IPS-20b (cell line): Measurements from ENCODE around the gene SRSF7.
"Not testable (repeated sequence)": the region's sequence is repeated elsewhere in the genome, so short reads cannot be mapped to it uniquely, and the experiment has no call there.

Experiments used
- H3K27ac ChIP-seq: one replicate; pipeline ENCODE4 v1.5.1; 2013; ENCODE audit warnings: low read length
- H3K27me3 ChIP-seq: 2 replicates; pipeline ENCODE4 v1.6.1; 2013; ENCODE audit warnings: mild to moderate bottlenecking, low read length, inconsistent platforms; ENCODE audit not compliant: insufficient read depth
- H3K36me3 ChIP-seq: 2 replicates; pipeline ENCODE4 v1.6.1; 2013; ENCODE audit warnings: low read depth, mild to moderate bottlenecking, inconsistent platforms, low read length, moderate library complexity; ENCODE audit not compliant: insufficient read depth
- H3K4me1 ChIP-seq: 2 replicates; pipeline ENCODE4 v1.6.1; 2013; ENCODE audit warnings: mild to moderate bottlenecking, control low read depth, inconsistent platforms, low read length, moderate library complexity; ENCODE audit not compliant: insufficient read depth
- H3K4me3 ChIP-seq: 2 replicates; pipeline ENCODE4 v1.5.1; 2013; ENCODE audit warnings: mild to moderate bottlenecking, low read length, inconsistent platforms
- H3K9ac ChIP-seq: 2 replicates; pipeline ENCODE4 v1.6.1; 2013; ENCODE audit warnings: low read depth, mild to moderate bottlenecking, inconsistent platforms, low read length, moderate library complexity
- H3K9me3 ChIP-seq: 2 replicates; pipeline ENCODE4 v1.6.1; 2013; ENCODE audit warnings: mild to moderate bottlenecking, low read depth, low read length, inconsistent platforms; ENCODE audit not compliant: insufficient read depth

The SRSF7 gene

DNA sequence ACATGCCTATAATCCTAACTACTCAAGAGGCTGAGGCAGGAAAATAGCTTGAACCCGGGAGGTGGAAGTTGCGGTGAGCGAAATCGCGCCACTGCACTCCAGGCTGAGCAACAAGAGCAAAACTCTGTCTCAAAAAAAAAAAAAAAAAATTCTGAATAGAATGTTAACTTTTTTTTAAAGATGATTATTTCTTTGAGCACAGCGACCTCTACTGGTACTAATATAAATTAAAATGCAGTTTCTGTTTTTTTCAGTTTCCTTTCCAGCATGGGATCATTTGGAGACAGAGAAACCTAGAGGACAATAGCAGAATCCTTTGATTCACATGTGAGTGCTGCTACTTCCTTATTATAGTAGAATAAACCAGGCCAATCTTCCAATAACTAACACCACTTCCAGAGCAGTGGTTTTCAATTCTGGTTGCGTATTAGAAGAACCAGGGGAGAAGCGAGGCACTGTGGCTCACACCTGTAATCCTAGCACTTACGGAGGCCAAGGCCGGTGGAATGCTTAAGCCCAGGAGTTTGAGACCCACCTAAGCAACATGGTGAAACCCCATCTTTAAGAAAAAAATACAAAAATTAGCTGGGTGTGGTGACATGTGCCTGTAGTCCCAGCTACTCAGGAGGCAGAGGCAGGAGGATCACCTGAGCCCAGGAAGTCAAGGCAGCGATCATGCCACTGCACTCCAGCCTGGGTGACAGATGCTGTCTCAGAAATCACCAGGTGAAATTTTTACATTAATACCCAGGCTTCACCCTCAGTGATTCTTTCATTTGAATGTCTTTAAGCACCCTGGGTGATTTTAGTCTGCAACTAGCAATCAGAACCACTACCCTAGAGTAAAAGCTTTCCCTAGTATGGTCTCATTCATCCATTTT, 10.1 kb downstream of the SRSF7 start:
- Histone ChIP-seq H3K36me3 (peaks cover 68% of the 10 kb centered on the region), H3K9me3 (peaks cover 6% of the 10 kb centered on the region), H3K27me3 (no peaks in the 10 kb centered on the region), H3K9ac (no peak overlapping the region), H3K27ac (no peak overlapping the region), H3K4me1 (peaks cover 6% of the 10 kb centered on the region; the same call in 1 of the 2 replicates), H3K4me3 (no peak overlapping the region)

DNA sequence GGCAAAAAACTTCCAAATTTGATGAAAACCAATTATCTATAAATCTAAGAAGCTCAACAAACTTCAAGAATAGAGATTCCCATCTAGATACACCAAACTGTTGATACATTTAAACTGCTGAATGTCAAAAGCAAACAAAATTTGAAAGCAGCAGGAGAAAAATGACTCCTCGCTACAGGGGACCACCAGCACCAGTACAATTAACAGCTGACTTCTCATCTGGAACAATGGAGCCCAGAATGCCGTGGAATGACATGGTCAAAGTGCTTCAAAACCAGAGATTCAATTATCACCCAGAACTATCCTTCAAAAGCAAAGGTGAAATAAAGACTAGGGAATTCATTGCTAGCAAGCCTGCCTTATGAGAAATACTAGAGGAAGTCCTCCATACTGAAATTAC, 11.6 kb downstream of the SRSF7 start:
- H3K4me1 ChIP-seq = peaks cover 6% of the 10 kb centered on the region; the same call in 1 of the 2 replicates
- H3K9me3 ChIP-seq = peaks cover 6% of the 10 kb centered on the region
- H3K27ac ChIP-seq = no peak overlapping the region
- H3K27me3 ChIP-seq = no peaks in the 10 kb centered on the region
- H3K4me3 ChIP-seq = no peak overlapping the region
- peaks cover 52% of the 10 kb centered on the region for H3K36me3 ChIP-seq
- no peak overlapping the region for H3K9ac ChIP-seq

DNA sequence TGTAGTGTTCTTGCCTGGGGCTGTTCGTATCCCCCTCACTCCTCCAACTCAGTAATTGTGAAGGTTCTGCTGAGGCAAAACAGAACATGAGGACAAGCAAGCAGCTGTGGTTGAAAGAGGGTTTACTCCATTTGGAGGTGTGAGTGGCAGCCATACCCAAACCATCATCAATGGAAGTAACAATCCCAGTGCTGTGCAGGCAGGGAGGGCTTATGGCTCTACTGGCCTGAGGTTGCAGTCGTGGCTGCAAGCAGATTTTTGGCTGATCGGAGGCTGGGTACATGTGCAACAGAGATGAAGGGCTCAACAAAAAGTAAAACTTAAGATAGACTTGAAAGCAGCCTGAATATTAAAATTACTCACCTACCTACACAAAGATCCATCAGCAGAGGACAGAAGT, 13.2 kb downstream of the SRSF7 start:
- Histone ChIP-seq H3K4me1 (peaks cover 6% of the 10 kb centered on the region; the same call in 1 of the 2 replicates), H3K9me3 (peaks cover 6% of the 10 kb centered on the region), H3K27me3 (no peaks in the 10 kb centered on the region), H3K36me3 (peaks cover 36% of the 10 kb centered on the region; the same call in 1 of the 2 replicates), H3K4me3 (no peak overlapping the region), H3K9ac (no peak overlapping the region), H3K27ac (no peak overlapping the region)

DNA sequence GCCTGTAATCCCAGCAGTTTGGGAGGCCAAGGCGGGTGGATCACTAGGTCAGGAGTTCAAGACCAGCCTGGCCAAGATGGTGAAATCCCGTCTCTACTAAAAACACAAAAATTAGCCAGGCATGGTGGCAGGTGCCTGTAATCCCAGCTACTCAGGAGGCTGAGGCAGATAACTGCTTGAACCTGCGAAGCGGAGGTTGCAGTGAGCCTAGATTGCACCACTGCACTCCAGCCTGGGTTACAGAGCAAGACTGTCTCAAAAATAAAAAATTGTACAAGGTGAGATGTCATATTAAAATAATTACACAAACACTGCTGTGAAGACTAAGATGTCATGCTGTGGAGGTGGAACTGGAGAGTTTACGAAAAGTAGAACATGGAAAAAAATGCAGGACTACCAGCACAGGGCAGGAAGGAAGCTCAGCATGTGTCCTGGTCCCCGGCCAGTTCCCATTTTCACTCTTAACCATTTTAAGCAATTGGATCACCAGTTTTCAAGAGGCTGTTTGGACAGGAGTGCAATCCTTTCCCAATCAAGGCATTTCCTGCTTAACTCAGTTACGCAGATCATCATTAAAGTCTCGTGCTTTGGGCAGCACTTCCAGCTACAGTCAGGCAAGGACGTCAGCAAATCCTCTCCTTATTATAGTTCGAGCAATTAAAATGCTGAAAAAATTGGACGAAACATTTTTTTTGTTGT, 14.0 kb downstream of the SRSF7 start:
- not testable (repeated sequence) for H3K27me3 ChIP-seq, H3K4me1 ChIP-seq, H3K9me3 ChIP-seq, H3K4me3 ChIP-seq, H3K9ac ChIP-seq
- Histone ChIP-seq H3K27ac (peak overlapping the region; percentile 58), H3K36me3 (peaks cover 29% of the 10 kb centered on the region; the same call in 1 of the 2 replicates)

DNA sequence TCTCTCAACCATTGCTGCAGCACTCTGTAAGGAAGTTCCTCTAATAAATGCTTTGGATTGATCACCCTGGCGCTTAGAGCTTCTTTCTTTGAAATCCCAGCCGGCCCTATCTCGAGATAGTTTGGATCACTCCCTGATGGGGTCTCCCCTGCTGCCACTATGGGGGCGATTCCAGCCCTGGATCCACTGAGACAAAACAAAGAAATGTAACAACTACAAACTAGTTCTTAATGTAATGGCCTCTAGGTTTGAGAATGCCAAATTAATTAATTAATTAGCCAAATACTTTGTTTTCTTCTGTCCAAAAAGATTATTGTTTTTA, 15.2 kb downstream of the SRSF7 start:
- Histone ChIP-seq H3K36me3 (peaks cover 27% of the 10 kb centered on the region; the same call in 1 of the 2 replicates), H3K27ac (no peak overlapping the region)

DNA sequence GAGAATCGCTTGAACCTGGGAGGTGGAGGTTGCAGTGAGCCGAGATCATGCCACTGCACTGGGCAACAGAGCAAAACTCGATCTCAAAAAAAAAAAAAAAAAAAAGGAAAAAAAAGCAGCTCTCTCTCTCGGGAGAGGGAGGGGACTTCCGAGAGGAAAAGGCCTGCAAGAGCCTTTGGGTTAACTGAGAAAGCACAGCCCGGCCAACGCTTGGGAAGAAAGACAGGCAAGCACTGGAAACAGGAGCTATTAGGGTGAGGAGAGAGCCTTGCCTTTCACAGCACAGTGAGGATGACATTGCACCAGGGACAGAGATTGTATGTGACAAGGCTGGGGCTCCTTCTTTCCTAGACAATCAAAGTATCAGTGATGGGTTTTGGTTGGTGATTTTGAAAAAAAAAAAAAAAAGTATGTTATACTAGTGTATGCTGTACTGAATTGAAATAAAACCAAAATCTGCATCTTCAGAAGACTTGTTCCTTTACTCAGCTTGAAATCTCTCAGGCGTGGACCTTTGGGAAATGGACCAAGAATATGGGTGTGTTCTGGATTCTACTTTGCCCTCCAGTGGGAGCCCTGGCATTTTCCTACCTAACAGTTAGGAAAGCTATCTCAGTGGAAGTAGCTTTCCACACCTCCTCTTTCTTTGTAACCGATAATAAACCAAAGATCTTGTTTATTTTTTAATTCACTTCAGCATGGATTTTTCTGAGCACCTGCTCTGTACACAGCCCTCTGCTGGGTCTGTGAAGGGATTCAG, 16.7 kb downstream of the SRSF7 start:
- Histone ChIP-seq H3K9ac (no peak overlapping the region), H3K9me3 (peaks cover 5% of the 10 kb centered on the region), H3K27me3 (no peaks in the 10 kb centered on the region), H3K27ac (no peak overlapping the region), H3K4me3 (no peak overlapping the region), H3K4me1 (peaks cover 6% of the 10 kb centered on the region; the same call in 1 of the 2 replicates), H3K36me3 (peaks cover 24% of the 10 kb centered on the region; the same call in 1 of the 2 replicates)

More for the DNA sequence above, 15.2 kb downstream of the SRSF7 start:
- Histone ChIP-seq H3K4me3 (no peak overlapping the region), H3K27me3 (no peaks in the 10 kb centered on the region), H3K9me3 (peaks cover 6% of the 10 kb centered on the region), H3K4me1 (peaks cover 6% of the 10 kb centered on the region; the same call in 1 of the 2 replicates), H3K9ac (no peak overlapping the region)

DNA sequence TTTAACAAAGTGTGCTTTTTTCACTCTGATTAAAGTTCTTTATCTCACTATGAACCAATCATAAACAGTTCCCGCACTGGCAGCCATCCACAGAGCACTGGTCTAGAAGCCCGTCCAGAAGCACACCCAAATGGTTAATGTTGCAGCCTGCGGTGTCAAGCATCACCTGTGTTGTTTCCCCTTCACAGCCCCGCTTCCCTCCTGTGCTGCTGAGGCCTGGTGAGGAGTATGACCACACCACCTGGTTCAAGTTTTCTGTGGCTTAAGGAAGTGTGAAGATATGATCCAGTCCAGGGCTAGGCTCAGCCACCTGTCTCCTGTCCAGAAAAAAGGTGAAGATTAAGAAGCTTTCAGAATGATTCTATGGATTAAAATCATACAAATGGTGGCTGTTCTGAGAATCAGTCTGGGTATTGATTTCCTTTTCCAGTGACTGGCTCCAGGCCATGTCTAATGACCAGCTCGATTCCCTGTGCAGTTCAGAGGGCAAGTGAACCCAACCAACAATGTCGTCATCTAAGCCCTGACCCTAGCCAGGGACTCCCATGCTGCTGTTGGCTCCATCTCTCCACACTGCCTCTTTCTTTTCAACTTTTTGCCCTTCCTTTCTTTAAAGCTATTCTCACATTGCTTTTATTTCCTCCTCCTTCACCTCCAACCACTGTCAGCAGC, 17.7 kb downstream of the SRSF7 start:
- peaks cover 17% of the 10 kb centered on the region; the same call in 1 of the 2 replicates for H3K36me3 ChIP-seq
- no peak overlapping the region for H3K4me3 ChIP-seq
- no peak overlapping the region for H3K27ac ChIP-seq
- no peaks in the 10 kb centered on the region for H3K27me3 ChIP-seq
- no peak overlapping the region for H3K9ac ChIP-seq
- peaks cover 6% of the 10 kb centered on the region; the same call in 1 of the 2 replicates for H3K4me1 ChIP-seq
- no peaks in the 10 kb centered on the region for H3K9me3 ChIP-seq

DNA sequence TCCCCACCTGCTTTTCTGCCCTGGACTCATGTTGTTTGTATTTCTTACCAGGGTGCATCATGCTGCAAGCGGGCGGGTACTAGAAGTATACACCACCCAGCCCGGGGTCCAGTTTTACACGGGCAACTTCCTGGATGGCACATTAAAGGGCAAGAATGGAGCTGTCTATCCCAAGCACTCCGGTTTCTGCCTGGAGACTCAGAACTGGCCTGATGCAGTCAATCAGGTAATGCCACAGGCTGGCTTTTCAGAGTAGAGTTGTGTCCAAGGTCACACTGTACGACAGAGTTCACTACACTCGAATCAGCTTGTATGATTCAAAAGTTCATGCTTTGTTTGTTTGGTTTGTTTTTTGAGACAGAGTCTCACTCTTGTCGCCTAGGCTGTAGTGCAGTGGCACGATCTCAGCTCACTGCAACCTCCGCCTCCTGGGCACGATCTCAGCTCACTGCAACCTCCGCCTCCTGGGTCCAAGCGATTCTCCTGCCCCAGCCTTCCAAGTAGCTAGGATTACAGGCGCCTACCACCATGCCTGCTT, 19.4 kb downstream of the SRSF7 start:
- Histone ChIP-seq H3K27ac (no peak overlapping the region), H3K27me3 (no peaks in the 10 kb centered on the region), H3K9ac (no peak overlapping the region), H3K4me3 (no peak overlapping the region), H3K9me3 (no peaks in the 10 kb centered on the region), H3K4me1 (no peaks in the 10 kb centered on the region), H3K36me3 (0 out of 2 replicates have a peak, but pooled peaks cover 3% of the 10 kb centered on the region)

DNA sequence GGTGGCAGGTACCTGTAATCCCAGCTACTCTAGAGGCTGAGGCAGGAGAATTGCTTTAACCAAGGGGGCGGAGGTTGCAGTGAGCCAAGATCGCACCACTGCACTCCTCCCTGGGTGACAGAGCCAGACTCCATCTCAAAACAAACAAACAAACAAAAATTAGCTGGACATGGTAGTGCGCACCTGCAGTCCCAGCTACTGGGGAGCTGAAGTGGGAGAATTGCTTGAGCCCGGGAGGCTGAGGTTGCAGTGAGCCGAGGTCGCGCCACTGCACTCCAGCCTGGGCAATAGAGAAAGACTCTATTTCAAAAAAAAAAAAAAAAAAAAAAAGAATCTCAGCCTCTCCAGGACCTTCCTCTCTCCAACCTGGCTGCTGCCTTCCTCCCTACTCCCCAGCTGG, 20.1 kb downstream of the SRSF7 start:
- Histone ChIP-seq H3K4me3 (no peak overlapping the region), H3K27ac (no peak overlapping the region), H3K36me3 (0 out of 2 replicates have a peak, but pooled peaks cover 3% of the 10 kb centered on the region), H3K9ac (no peak overlapping the region), H3K4me1 (no peaks in the 10 kb centered on the region), H3K9me3 (no peaks in the 10 kb centered on the region), H3K27me3 (no peaks in the 10 kb centered on the region)

DNA sequence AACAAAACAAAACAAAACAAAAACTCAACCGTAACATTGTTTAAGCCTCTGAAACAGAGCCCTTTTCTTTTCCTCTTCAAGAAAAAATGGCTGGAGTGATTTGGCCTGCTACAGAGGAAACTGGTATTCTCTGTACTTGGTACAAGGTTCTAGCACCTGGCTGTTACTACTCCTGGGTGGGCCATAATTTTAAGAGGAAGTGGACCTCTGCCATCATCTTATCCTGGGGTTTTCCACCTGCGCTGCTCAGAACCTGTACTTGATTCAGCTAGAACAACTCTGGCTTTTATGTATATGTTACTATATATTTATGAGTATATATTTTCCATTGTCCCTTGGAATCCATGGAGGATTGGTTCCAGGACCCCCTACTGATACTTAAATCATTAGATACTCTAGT, 22.5 kb downstream of the SRSF7 start:
- 0 out of 2 replicates have a peak, but pooled peaks cover 3% of the 10 kb centered on the region for H3K36me3 ChIP-seq
- no peak overlapping the region for H3K27ac ChIP-seq
- no peaks in the 10 kb centered on the region for H3K4me1 ChIP-seq
- no peak overlapping the region for H3K9ac ChIP-seq
- no peaks in the 10 kb centered on the region for H3K27me3 ChIP-seq
- H3K4me3 ChIP-seq = no peak overlapping the region
- H3K9me3 ChIP-seq = no peaks in the 10 kb centered on the region

DNA sequence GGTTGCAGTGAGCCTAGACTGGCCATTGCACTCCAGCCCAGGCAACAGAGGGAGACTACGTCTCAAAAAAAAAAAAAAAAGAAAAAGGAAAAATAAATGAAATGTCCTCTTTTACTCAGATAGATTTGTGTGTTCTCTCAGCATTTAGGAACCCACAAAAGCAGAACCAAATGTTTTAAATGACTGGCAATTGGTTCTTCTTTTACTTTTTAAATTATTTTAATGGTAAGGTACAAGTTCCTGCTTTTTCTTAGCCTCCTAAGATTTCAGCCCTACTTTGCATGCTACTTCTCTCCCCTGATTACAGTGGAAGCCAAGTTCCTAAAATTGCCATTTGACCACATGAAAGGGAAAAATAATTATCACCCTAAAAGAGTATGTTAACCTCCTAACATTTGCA, 23.5 kb downstream of the SRSF7 start:
- Histone ChIP-seq H3K9me3 (no peaks in the 10 kb centered on the region), H3K36me3 (0 out of 2 replicates have a peak, but pooled peaks cover 3% of the 10 kb centered on the region), H3K27ac (no peak overlapping the region), H3K9ac (no peak overlapping the region), H3K4me3 (no peak overlapping the region), H3K27me3 (no peaks in the 10 kb centered on the region), H3K4me1 (no peaks in the 10 kb centered on the region)
